ENCODE data around the gene AACS.

The AACS gene

GRCh38 chr12:125191361-125192087, 126.3 kb downstream of the AACS start:
- Histone ChIP-seq H3K4me1 (ENCODE audit: control insufficient read depth, insufficient read depth, low read length) (peaks cover 5% of the 10 kb centered on the region; the same call in 1 of the 2 replicates), H3K9me3 (ENCODE audit: control insufficient read depth, insufficient read depth, low read depth, low read length) (no peaks in the 10 kb centered on the region), H3K4me3 (ENCODE audit: low read depth, low read length) (no peak overlapping the region), H3K36me3 (ENCODE audit: control insufficient read depth in 2 of 2, insufficient read depth in 1 of 2, low read length in 2 of 2) (no peaks in the 10 kb centered on the region), H3K27ac (ENCODE audit: extremely low read depth, low read depth, low read length) (no peak overlapping the region)
- TF ChIP-seq SP3 (tag by site-specific recombination; IDR thresholded peaks at IDR 0.05) = no peak
- no peak for TF ChIP-seq ZNF223 (tag by site-specific recombination; IDR thresholded peaks at IDR 0.05)
- no peak for TF ChIP-seq KLF9 (tag by site-specific recombination; IDR thresholded peaks at IDR 0.05; ENCODE audit: low read depth)
- no peak for TF ChIP-seq MYNN (tag by site-specific recombination; IDR thresholded peaks at IDR 0.05; ENCODE audit: borderline replicate concordance)
- TF ChIP-seq ZNF138 (tag by site-specific recombination; IDR thresholded peaks at IDR 0.05; ENCODE audit: borderline replicate concordance) = no peak
- no peak for TF ChIP-seq ZNF433 (tag by site-specific recombination; IDR thresholded peaks at IDR 0.05; ENCODE audit: low read depth)
- TF ChIP-seq, protein P1, sequence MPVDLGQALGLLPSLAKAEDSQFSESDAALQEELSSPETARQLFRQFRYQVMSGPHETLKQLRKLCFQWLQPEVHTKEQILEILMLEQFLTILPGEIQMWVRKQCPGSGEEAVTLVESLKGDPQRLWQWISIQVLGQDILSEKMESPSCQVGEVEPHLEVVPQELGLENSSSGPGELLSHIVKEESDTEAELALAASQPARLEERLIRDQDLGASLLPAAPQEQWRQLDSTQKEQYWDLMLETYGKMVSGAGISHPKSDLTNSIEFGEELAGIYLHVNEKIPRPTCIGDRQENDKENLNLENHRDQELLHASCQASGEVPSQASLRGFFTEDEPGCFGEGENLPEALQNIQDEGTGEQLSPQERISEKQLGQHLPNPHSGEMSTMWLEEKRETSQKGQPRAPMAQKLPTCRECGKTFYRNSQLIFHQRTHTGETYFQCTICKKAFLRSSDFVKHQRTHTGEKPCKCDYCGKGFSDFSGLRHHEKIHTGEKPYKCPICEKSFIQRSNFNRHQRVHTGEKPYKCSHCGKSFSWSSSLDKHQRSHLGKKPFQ (tag by site-specific recombination; IDR thresholded peaks at IDR 0.05) = no peak
- TF ChIP-seq ZNF341 (tag by site-specific recombination; IDR thresholded peaks at IDR 0.05; ENCODE audit: low read depth) = no peak
- no peak for TF ChIP-seq ZNF174 (tag by site-specific recombination; IDR thresholded peaks at IDR 0.05)
- no peak for TF ChIP-seq ZSCAN23 (tag by site-specific recombination; IDR thresholded peaks at IDR 0.05)
- TF ChIP-seq YY1 (tag by site-specific recombination; IDR thresholded peaks at IDR 0.05) = no peak
- TF ChIP-seq ZNF658 (tag by site-specific recombination; IDR thresholded peaks at IDR 0.05) = no peak
- TF ChIP-seq ZNF561 (tag by site-specific recombination; IDR thresholded peaks at IDR 0.05; ENCODE audit: borderline replicate concordance) = no peak
- no peak for TF ChIP-seq ZSCAN4 (tag by site-specific recombination; IDR thresholded peaks at IDR 0.05)
- TF ChIP-seq ZNF19 (tag by site-specific recombination; IDR thresholded peaks at IDR 0.05; ENCODE audit: low read depth) = no peak
- ChIA-PET CTCF (interaction anchor here (0.6 kb wide), 1 partner anchor 11 kb away, joined by 3 read pairs; no protein-coding TSS in a partner anchor), POLR2A (no interaction called here)

DNA sequence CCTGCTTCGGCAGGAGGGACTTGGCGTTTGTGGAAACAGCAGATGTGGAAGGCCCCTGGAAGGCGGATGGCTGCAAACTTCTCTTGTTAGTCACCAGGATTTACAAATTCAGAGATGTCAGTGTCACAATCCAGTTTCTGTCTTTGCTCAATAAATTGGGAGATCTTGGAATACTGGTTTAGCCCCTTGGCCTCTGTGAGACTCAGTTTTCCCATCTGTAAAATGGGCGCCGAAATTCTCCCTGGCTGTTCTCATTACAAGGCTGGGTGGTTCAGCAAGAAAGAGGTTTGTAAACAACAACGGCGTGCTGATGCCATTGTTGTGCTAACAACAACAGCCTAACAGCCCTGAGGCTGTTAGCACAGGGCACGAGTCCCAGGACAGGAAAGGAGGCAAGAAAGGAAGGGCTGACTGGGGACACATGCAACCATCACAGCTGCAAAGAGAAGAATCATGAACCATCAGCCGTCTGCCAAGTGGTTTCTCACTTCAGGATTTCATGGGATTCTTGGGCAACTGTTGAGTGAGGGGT, 127.5 kb downstream of the AACS start:
- Histone ChIP-seq H3K27ac (ENCODE audit: extremely low read depth, low read depth, low read length) (no peak overlapping the region), H3K4me3 (ENCODE audit: low read depth, low read length) (no peak overlapping the region), H3K4me1 (ENCODE audit: control insufficient read depth, insufficient read depth, low read length) (peaks cover 3% of the 10 kb centered on the region; the same call in 1 of the 2 replicates), H3K9me3 (ENCODE audit: control insufficient read depth, insufficient read depth, low read depth, low read length) (no peaks in the 10 kb centered on the region), H3K36me3 (ENCODE audit: control insufficient read depth in 2 of 2, insufficient read depth in 1 of 2, low read length in 2 of 2) (no peaks in the 10 kb centered on the region)
- CTCF ChIA-PET = interaction anchor here (1.0 to 1.6 kb wide), 4 partner anchors 10 to 212 kb away, joined by 3 to 5 read pairs (median 4); no protein-coding TSS in a partner anchor
- POLR2A ChIA-PET = no interaction called here
- TF ChIP-seq ZNF707 (tag by site-specific recombination; IDR thresholded peaks at IDR 0.05) (no peak), ZNF530 (tag by site-specific recombination; IDR thresholded peaks at IDR 0.05; ENCODE audit: low read depth) (no peak), ZNF174 (tag by site-specific recombination; IDR thresholded peaks at IDR 0.05) (no peak), ZNF626 (tag by site-specific recombination; IDR thresholded peaks at IDR 0.05) (no peak), ZNF571 (tag by site-specific recombination; IDR thresholded peaks at IDR 0.05) (no peak), ZNF660 (tag by site-specific recombination; IDR thresholded peaks at IDR 0.05) (no peak), ZNF518A (tag by site-specific recombination; conservative IDR thresholded peaks at IDR 0.05; ENCODE audit: low read depth) (no peak), GLI4 (tag by site-specific recombination; IDR thresholded peaks at IDR 0.05) (no peak)
- TF ChIP-seq, protein P2, sequence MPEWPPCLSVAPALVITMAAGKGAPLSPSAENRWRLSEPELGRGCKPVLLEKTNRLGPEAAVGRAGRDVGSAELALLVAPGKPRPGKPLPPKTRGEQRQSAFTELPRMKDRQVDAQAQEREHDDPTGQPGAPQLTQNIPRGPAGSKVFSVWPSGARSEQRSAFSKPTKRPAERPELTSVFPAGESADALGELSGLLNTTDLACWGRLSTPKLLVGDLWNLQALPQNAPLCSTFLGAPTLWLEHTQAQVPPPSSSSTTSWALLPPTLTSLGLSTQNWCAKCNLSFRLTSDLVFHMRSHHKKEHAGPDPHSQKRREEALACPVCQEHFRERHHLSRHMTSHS (tag by site-specific recombination; IDR thresholded peaks at IDR 0.05) = no peak
- TF ChIP-seq, protein P3, sequence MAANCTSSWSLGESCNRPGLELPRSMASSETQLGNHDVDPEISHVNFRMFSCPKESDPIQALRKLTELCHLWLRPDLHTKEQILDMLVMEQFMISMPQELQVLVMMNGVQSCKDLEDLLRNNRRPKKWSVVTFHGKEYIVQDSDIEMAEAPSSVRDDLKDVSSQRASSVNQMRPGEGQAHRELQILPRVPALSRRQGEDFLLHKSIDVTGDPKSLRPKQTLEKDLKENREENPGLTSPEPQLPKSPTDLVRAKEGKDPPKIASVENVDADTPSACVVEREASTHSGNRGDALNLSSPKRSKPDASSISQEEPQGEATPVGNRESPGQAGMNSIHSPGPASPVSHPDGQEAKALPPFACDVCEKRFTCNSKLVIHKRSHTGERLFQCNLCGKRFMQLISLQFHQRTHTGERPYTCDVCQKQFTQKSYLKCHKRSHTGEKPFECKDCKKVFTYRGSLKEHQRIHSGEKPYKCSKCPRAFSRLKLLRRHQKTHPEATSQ (tag by site-specific recombination; IDR thresholded peaks at IDR 0.05) = no peak
